Right lobe of liver (tissue), 6 donors: ENCODE data around the gene NOS3. TPM values are rescaled to one million over a fixed set of nuclear protein-coding genes. Genes with fewer than 3 reads are reported as not detected.

Experiments used
- ATAC-seq, 4 donors: fragments of 200-7000 bp; cut with Tn5 transposase; one replicate each; pipeline ENCODE4 v1.9.1; 2020; ENCODE audit warnings: mild to moderate bottlenecking in 4 of 4, moderate library complexity in 4 of 4
- DNase-seq, 3 donors: peaks; one replicate each; pipeline ENCODE4 v3.0.0-alpha.2; 2020
- H3K27ac ChIP-seq, 3 donors: fragments of 200-600 bp; one replicate each; pipeline ENCODE4 v1.8.0; 2022
- H3K27me3 ChIP-seq, 2 donors: fragments of 200-600 bp; one replicate each; pipeline ENCODE4 v1.8.0; 2022
- H3K36me3 ChIP-seq, 4 donors: fragments of 200-600 bp; sonication (generic) in 1 of 4; one replicate each; pipeline versions ENCODE4 v1.5.1 to v1.8.0; 2017 to 2022; ENCODE audit warnings: control low read depth in 1 of 4
- H3K4me1 ChIP-seq, 4 donors: fragments of 200-600 bp; sonication (generic) in 1 of 4; one replicate each; pipeline versions ENCODE4 v1.5.1 to v1.8.0; 2017 to 2022; ENCODE audit warnings: control low read depth in 1 of 4
- H3K4me3 ChIP-seq, 3 donors: fragments of 200-600 bp; one replicate each; pipeline ENCODE4 v1.8.0; 2022
- H3K9me3 ChIP-seq, 4 donors: fragments of 200-600 bp; sonication (generic) in 1 of 4; one replicate each; pipeline versions ENCODE4 v1.5.1 to v1.8.0; 2017 to 2022; ENCODE audit warnings: control low read depth in 1 of 4
- POLR2A ChIP-seq: fragments of 450-650 bp; IDR thresholded peaks from one replicate; pipeline ENCODE4 v1.6.1; 2017; ENCODE audit warnings: antibody characterized with exemption, mild to moderate bottlenecking
- WGBS: methylation state at CpG from one replicate; pipeline ENCODE4 v1.1.6; 2018; ENCODE audit warnings: low coverage, low lambda C conversion rate; ENCODE audit not compliant: insufficient coverage; ENCODE audit errors: missing lambda C conversion rate; 5-methylcytosine and 5-hydroxymethylcytosine counted together
- intact Hi-C, 2 donors: fragments of 100-400 bp; cut with DNase I; formaldehyde crosslinking; loops; one replicate each; pipeline versions ENCODE4 v1.11.2 to v1.14.1; 2022
- total RNA-seq, 6 experiments: library from RNA; depleted of rRNA in 2 of 6; stranded (reverse); fragments of >200 nt in 2 of 6; fragmentation: NEBNext Ultra II Directional in 3 of 6; extraction: Animal tissue kit (Norgen Biotek cat#: 25700) in 3 of 6; gene quantifications; one replicate each; pipeline versions ENCODE4 v1.1.0 to v1.2.4, GENCODE V29; 2016 to 2023
- TF ChIP-seq, protein P1 (sequence below), 4 donors: fragments of 200-600 bp in 3 of 4; fragments of 450-650 bp in 1 of 4; IDR thresholded peaks; one replicate each; pipeline versions ENCODE4 v1.5.1 to v1.8.0; 2016 to 2022; ENCODE audit warnings: antibody characterized with exemption in 4 of 4, mild to moderate bottlenecking in 2 of 4
- donor health status: DM: no; HTN: yes; CAD: no.
- donor health status: DM: no; HTN: no; CAD: no.
- donor health status: DM: no; HTN: no; CAD: no.
- donor health status: DM: no; HTN: yes; CAD: no.
- donor health status: DM: no; HTN: yes; CAD: no.

Gene NOS3
- total RNA-seq, 6 experiments from 2014 or later: 2.4 to 9.2 (median 5.0) TPM

DNA sequence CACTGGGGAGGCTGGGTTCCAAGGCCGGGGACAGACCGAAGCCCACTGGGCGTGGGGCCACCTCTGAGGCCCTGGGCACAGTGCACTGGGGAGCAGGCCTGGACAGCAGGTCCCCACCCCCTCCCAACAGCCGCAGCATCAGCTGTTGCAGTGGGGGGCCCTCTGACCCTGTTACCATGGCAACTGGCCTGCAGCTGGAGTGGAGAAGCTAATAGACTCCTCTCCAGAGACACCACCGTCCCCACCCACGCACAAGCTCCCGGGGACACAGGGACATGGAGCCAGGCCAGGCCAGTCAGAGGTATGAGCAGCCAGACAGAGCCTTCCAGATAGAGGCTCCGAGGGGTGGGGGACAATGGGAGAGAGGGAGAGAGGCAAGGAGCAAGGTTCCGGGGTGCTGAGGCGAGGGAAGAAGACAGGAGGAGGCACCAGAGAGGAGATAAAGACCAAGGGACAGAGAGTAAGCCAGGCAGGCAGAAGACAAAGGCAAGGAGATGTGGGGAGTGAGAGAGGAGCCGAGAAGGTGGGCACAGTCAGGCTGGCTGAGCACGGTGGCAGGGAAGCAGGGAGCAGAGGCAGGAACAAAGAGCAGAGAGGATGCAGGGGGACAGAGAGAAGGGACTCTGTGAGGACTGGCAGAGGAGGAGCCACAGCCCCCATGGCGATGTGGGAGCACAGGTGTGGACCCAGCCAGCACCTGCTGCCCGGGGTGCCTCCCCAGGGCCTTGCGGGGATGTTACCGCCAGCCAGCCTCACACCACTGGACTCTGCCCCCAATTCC lies 19.4 kb upstream of the NOS3 start:
- DNase-seq (no peak), ATAC-seq (peak in 3 of 4 donors; percentile 12 to 30 (median 17))
- peaks cover 0 to 10% (median 0%) of the 10 kb centered on the region in 4 donors for H3K4me1 ChIP-seq
- H3K4me3 ChIP-seq: no peak overlapping the region
- 26% methylated on average over 8 of the region's 16 CpGs for WGBS
- H3K27me3 ChIP-seq: peaks cover 0 to 8% of the 10 kb centered on the region in 2 donors
- no peaks in the 10 kb centered on the region for H3K9me3 ChIP-seq
- H3K27ac ChIP-seq: no peak overlapping the region
- no peaks in the 10 kb centered on the region for H3K36me3 ChIP-seq
- intact Hi-C loops: no loop called here
- TF ChIP-seq, protein P1, sequence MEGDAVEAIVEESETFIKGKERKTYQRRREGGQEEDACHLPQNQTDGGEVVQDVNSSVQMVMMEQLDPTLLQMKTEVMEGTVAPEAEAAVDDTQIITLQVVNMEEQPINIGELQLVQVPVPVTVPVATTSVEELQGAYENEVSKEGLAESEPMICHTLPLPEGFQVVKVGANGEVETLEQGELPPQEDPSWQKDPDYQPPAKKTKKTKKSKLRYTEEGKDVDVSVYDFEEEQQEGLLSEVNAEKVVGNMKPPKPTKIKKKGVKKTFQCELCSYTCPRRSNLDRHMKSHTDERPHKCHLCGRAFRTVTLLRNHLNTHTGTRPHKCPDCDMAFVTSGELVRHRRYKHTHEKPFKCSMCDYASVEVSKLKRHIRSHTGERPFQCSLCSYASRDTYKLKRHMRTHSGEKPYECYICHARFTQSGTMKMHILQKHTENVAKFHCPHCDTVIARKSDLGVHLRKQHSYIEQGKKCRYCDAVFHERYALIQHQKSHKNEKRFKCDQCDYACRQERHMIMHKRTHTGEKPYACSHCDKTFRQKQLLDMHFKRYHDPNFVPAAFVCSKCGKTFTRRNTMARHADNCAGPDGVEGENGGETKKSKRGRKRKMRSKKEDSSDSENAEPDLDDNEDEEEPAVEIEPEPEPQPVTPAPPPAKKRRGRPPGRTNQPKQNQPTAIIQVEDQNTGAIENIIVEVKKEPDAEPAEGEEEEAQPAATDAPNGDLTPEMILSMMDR (IDR thresholded peaks at IDR 0.05): no peak
- TF ChIP-seq POLR2A: no peak

DNA sequence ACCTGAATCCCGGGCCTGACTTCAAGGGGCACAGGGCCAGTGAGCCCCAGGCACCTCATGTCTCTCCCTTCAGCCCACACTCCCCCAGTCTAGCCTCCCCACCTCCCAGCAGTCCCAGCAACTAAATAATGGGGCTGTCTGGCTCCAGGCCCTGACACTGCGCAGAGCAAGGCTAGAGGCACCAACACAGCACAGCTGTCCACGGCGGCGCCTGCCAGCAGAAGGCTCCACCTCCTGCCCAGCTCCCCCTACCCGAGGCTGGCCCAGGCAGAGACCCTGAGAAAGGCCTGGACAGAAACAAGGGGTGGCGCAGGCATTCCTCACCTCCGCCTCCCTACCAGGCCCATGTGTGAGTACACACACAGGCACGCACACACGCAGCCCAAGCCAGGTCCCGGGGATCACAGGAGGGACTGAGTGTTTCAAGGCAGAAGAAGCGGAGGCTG lies 18.8 kb upstream of the NOS3 start:
- no peak overlapping the region for H3K4me3 ChIP-seq
- 90% methylated on average over 2 of the region's 12 CpGs for WGBS
- H3K27ac ChIP-seq: no peak overlapping the region
- peaks cover 0 to 8% of the 10 kb centered on the region in 2 donors for H3K27me3 ChIP-seq
- ATAC-seq (peak in 3 of 4 donors; percentile 20 to 26 (median 24)), DNase-seq (no peak)
- no peaks in the 10 kb centered on the region for H3K9me3 ChIP-seq
- no peaks in the 10 kb centered on the region for H3K36me3 ChIP-seq
- H3K4me1 ChIP-seq: peaks cover 0 to 10% (median 0%) of the 10 kb centered on the region in 4 donors
- TF ChIP-seq, protein P1 (IDR thresholded peaks at IDR 0.05): no peak
- TF ChIP-seq POLR2A: no peak
- intact Hi-C loops: no loop called here

DNA sequence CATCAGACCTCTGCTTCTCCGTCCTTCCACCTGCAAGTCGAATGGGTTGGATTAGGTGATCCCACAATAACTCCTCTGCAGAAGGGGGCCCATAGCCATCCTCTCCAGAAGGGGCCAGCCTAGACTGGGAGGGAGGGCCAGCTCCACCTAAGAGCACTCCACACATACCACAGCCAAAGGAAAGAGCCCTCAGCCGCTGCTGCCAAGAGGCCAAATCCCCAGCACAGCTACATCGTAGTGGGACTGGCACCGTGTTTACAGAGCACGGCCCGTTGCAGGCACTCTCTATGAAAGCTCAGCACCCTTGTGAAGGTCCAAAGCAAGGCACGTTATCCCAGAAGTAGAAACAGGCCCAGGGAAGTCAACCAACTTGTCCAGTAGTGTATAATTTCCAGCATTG lies 18.1 kb upstream of the NOS3 start:
- no peaks in the 10 kb centered on the region for H3K9me3 ChIP-seq
- intact Hi-C loops: no loop called here
- H3K27me3 ChIP-seq: peaks cover 0 to 8% of the 10 kb centered on the region in 2 donors
- H3K4me3 ChIP-seq: no peak overlapping the region
- no peak overlapping the region for H3K27ac ChIP-seq
- ATAC-seq (no peak), DNase-seq (no peak)
- peaks cover 0 to 10% (median 0%) of the 10 kb centered on the region in 4 donors for H3K4me1 ChIP-seq
- WGBS: 100% methylated on average over 1 of the region's 8 CpGs
- no peaks in the 10 kb centered on the region for H3K36me3 ChIP-seq
- TF ChIP-seq, protein P1 (IDR thresholded peaks at IDR 0.05): no peak
- no peak for TF ChIP-seq POLR2A

DNA sequence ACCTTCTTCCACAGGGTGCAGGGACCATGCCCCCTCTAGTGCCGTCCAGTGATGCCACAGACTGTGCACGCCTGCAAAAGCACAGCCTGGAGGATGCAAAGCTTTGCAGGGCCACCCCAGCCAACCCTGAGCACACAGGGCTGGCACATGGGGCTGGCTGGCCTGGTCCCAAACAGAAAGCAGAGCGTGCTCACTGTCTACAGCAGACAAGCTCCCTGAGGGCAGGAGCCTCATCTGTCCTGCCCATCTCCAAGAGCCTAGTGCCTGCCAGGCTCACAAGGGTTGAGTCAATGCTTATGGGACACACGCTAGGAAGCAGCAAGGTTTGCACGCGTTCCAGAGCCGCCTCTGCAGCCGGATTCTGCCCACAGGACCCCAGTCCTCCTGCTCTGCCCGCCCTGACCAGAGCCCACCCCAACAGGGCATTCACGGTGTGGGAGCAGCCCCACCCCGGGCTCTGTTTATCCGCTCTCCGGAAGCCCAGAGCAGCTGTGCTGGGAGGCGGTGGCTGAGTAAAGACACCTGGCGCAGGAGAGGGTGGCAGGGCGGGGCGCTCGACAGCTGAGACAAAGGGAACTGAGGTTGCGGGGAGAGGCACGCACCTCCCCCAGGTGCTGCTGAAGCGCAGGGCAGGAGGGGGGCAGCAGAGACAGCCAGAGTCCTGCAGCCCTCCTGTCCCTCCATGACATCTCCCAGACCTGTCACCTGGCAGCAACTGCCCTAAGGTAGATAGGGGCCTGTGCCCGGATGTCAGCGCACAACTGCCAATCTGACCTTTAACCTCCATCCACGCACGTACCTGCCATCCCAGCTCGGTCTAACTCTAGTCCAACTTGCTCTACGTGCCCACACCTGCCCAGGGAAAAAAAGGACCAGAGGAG lies 17.0 kb upstream of the NOS3 start:
- Histone ChIP-seq H3K9me3 (no peaks in the 10 kb centered on the region), H3K27me3 (peaks cover 0 to 8% of the 10 kb centered on the region in 2 donors), H3K4me1 (peaks cover 0 to 10% (median 0%) of the 10 kb centered on the region in 4 donors), H3K36me3 (no peaks in the 10 kb centered on the region), H3K27ac (no peak overlapping the region), H3K4me3 (no peak overlapping the region)
- intact Hi-C loops: no loop called here
- no peak for ATAC-seq
- TF ChIP-seq POLR2A: no peak
- TF ChIP-seq, protein P1 (IDR thresholded peaks at IDR 0.05): no peak
- 11% methylated on average over 7 of the region's 27 CpGs for WGBS
- DNase-seq: no peak
